Tibial nerve (tissue), 4 donors: ENCODE measurements around the gene CADPS. TPM values are rescaled to one million over a fixed set of nuclear protein-coding genes. Genes with fewer than 3 reads are reported as not detected.
A peak's percentile ranks its signal among the peaks of the same experiment; 100 is the strongest.

Experiments used
- DNase-seq, 2 donors: peaks; one replicate each; pipeline ENCODE4 v3.0.0-alpha.2; 2019; ENCODE audit warnings: low spot score in 2 of 2
- H3K27ac ChIP-seq, 4 donors: fragments of 200-600 bp; sonication (generic) in 3 of 4; one replicate each; pipeline ENCODE4 v1.5.1; 2017 to 2019; ENCODE audit warnings: mild to moderate bottlenecking in 1 of 4
- H3K27me3 ChIP-seq, 2 donors: fragments of 200-600 bp; sonication (generic) in 1 of 2; one replicate each; pipeline versions ENCODE4 v1.5.1 to v1.6.0; 2017 to 2019
- H3K36me3 ChIP-seq, 3 donors: fragments of 200-600 bp; sonication (generic); one replicate each; pipeline ENCODE4 v1.5.1; 2018 to 2019
- H3K4me1 ChIP-seq, 4 donors: fragments of 200-600 bp; sonication (generic) in 3 of 4; one replicate each; pipeline ENCODE4 v1.5.1; 2017 to 2019
- H3K4me3 ChIP-seq, 4 donors: fragments of 200-600 bp; sonication (generic) in 3 of 4; one replicate each; pipeline ENCODE4 v1.5.1; 2017 to 2019; ENCODE audit warnings: mild to moderate bottlenecking in 1 of 4, moderate library complexity in 1 of 4
- H3K9me3 ChIP-seq, 4 donors: fragments of 200-600 bp; sonication (generic) in 3 of 4; one replicate each; pipeline ENCODE4 v1.5.1; 2017 to 2019
- CTCF ChIP-seq, 5 experiments: fragments of 200-600 bp in 3 of 5; fragments of 450-650 bp in 2 of 5; sonication (generic) in 3 of 5; IDR thresholded peaks; one replicate each; pipeline ENCODE4 v1.5.1; 2016 to 2019; ENCODE audit warnings: antibody characterized with exemption in 5 of 5, mild to moderate bottlenecking in 3 of 5, moderate library complexity in 2 of 5
- EP300 ChIP-seq, 2 donors: sonication (generic); formaldehyde crosslinking; IDR thresholded peaks; one replicate each; pipeline ENCODE4 v1.6.1; 2017; ENCODE audit warnings: antibody characterized with exemption in 2 of 2, mild to moderate bottlenecking in 1 of 2
- POLR2A ChIP-seq, 2 donors: fragments of 450-650 bp; IDR thresholded peaks; one replicate each; pipeline ENCODE4 v1.6.1; 2017; ENCODE audit warnings: antibody characterized with exemption in 2 of 2, mild to moderate bottlenecking in 2 of 2, moderate library complexity in 2 of 2
- WGBS, 2 donors: methylation state at CpG; one replicate each; pipeline ENCODE4 v1.1.5; 2018; 5-methylcytosine and 5-hydroxymethylcytosine counted together
- total RNA-seq, 4 donors: library from RNA; depleted of rRNA; stranded (reverse); fragments of >200 nt; gene quantifications; one replicate each; pipeline ENCODE4 v1.1.0, GENCODE V29; 2016

CADPS gene
- total RNA-seq, 4 donors from 2014 or later, result 16.2 to 16.7 TPM; not detected in 2

GRCh38 chr3:62370858-62371719 lies 504.1 kb downstream of the CADPS start:
- no peak overlapping the region for H3K27ac ChIP-seq
- peaks cover 12 to 97% of the 10 kb centered on the region in 2 donors for H3K27me3 ChIP-seq
- H3K36me3 ChIP-seq, result no peaks in the 10 kb centered on the region
- WGBS, 2 donors, result 5 to 7% methylated on average over 47 to 49 of the region's 49 CpGs
- DNase-seq, result no peak
- no peak overlapping the region for H3K4me3 ChIP-seq
- TF ChIP-seq POLR2A (IDR thresholded peaks at IDR 0.05) (no peak), EP300 (IDR thresholded peaks at IDR 0.05) (no peak), CTCF (IDR thresholded peaks at IDR 0.05) (no peak)
- peaks cover 0 to 81% (median 29%) of the 10 kb centered on the region in 4 donors for H3K4me1 ChIP-seq
- H3K9me3 ChIP-seq, result no peaks in the 10 kb centered on the region

GRCh38 chr3:62370112-62370857 lies 504.9 kb downstream of the CADPS start:
- H3K27ac ChIP-seq, result no peak overlapping the region

GRCh38 chr3:62369476-62369743 lies 505.8 kb downstream of the CADPS start:
- Histone ChIP-seq H3K4me1 (peaks cover 0 to 70% (median 29%) of the 10 kb centered on the region in 4 donors), H3K27me3 (peaks cover 12 to 96% of the 10 kb centered on the region in 2 donors), H3K9me3 (no peaks in the 10 kb centered on the region), H3K4me3 (peak overlapping the region in 1 of 4 donors; percentile 22), H3K36me3 (no peaks in the 10 kb centered on the region), H3K27ac (no peak overlapping the region)
- TF ChIP-seq EP300 (IDR thresholded peaks at IDR 0.05) (no peak), CTCF (IDR thresholded peaks at IDR 0.05) (no peak), POLR2A (IDR thresholded peaks at IDR 0.05) (no peak)
- no peak for DNase-seq
- 5% methylated on average over 12 of the region's 12 CpGs for WGBS, 2 donors

More at GRCh38 chr3:62370112-62370857, 504.9 kb downstream of the CADPS start:
- Histone ChIP-seq H3K9me3 (no peaks in the 10 kb centered on the region), H3K4me3 (no peak overlapping the region), H3K4me1 (peaks cover 0 to 79% (median 29%) of the 10 kb centered on the region in 4 donors), H3K27me3 (peaks cover 12 to 97% of the 10 kb centered on the region in 2 donors), H3K36me3 (no peaks in the 10 kb centered on the region)
- TF ChIP-seq CTCF (IDR thresholded peaks at IDR 0.05) (no peak), POLR2A (IDR thresholded peaks at IDR 0.05) (no peak), EP300 (IDR thresholded peaks at IDR 0.05) (no peak)
- 3% methylated on average over 46 of the region's 46 CpGs for WGBS, 2 donors
- DNase-seq, result no peak

- DNase-seq, result no peak
- WGBS, 2 donors, result 2 to 3% methylated on average over 58 of the region's 58 CpGs
- Histone ChIP-seq H3K9me3 (no peaks in the 10 kb centered on the region), H3K4me3 (peak overlapping the region in 1 of 4 donors; percentile 22), H3K27me3 (peaks cover 12 to 92% of the 10 kb centered on the region in 2 donors), H3K36me3 (no peaks in the 10 kb centered on the region), H3K4me1 (peaks cover 0 to 65% (median 27%) of the 10 kb centered on the region in 4 donors), H3K27ac (no peak overlapping the region)
- TF ChIP-seq POLR2A (IDR thresholded peaks at IDR 0.05) (no peak), CTCF (IDR thresholded peaks at IDR 0.05) (no peak), EP300 (IDR thresholded peaks at IDR 0.05) (no peak)
Observed at GRCh38 chr3:62368705-62369475, 506.3 kb downstream of the CADPS start.
